Activated naive CD8-positive, alpha-beta T cell treated with anti-CD3 and anti-CD28 coated beads, Interleukin-2, amount 50 U/mL, for 16 hours (primary cell): ENCODE measurements around the gene KLF2.
"Not testable (repeated sequence)": the region's sequence is repeated elsewhere in the genome, so short reads cannot be mapped to it uniquely, and the experiment has no call there.

ENCODE experiments used
- DNase-seq: peaks from one replicate; pipeline ENCODE4 v3.0.0-alpha.2; 2020; ENCODE audit warnings: low read depth, low spot score

KLF2 gene

GRCh38 chr19:16336571-16336970 is 11.9 kb downstream of the KLF2 start:
- no peak for DNase-seq

GRCh38 chr19:16337809-16338469 is 13.3 kb downstream of the KLF2 start:
- DNase-seq: no peak

- no peak for DNase-seq
Measured at GRCh38 chr19:16338470-16339360, 14.1 kb downstream of the KLF2 start.

GRCh38 chr19:16339361-16339725 is 14.7 kb downstream of the KLF2 start:
- no peak for DNase-seq

GRCh38 chr19:16340092-16340491 is 15.5 kb downstream of the KLF2 start:
- no peak for DNase-seq

- DNase-seq: no peak
Measured at GRCh38 chr19:16340654-16341053, 16.0 kb downstream of the KLF2 start.

GRCh38 chr19:16342002-16342715 is 17.5 kb downstream of the KLF2 start:
- peak; percentile 49 for DNase-seq

- DNase-seq: no peak
Measured at GRCh38 chr19:16343156-16343555, 18.5 kb downstream of the KLF2 start.

- no peak for DNase-seq
Measured at GRCh38 chr19:16345457-16345856, 20.8 kb downstream of the KLF2 start.

GRCh38 chr19:16347099-16347498 is 22.5 kb downstream of the KLF2 start:
- not testable (repeated sequence) for DNase-seq

- DNase-seq: no peak
Measured at GRCh38 chr19:16347706-16348105, 23.1 kb downstream of the KLF2 start.

GRCh38 chr19:16349551-16350152 is 25.0 kb downstream of the KLF2 start:
- no peak for DNase-seq

GRCh38 chr19:16351133-16351809 is 26.6 kb downstream of the KLF2 start:
- no peak for DNase-seq

GRCh38 chr19:16355293-16356043 is 30.8 kb downstream of the KLF2 start:
- no peak for DNase-seq

- DNase-seq: no peak
Measured at GRCh38 chr19:16358456-16358855, 33.8 kb downstream of the KLF2 start.

- no peak for DNase-seq
Measured at GRCh38 chr19:16359074-16359473, 34.4 kb downstream of the KLF2 start.

GRCh38 chr19:16359964-16360363 is 35.3 kb downstream of the KLF2 start:
- DNase-seq: no peak

GRCh38 chr19:16360738-16361137 is 36.1 kb downstream of the KLF2 start:
- DNase-seq: no peak

- no peak for DNase-seq
Measured at GRCh38 chr19:16361254-16361653, 36.6 kb downstream of the KLF2 start.

GRCh38 chr19:16361926-16362325 is 37.3 kb downstream of the KLF2 start:
- DNase-seq: no peak
